Pancreas (tissue), 10 donors: ENCODE measurements around the gene LRRC55. TPM values are rescaled to one million over a fixed set of nuclear protein-coding genes. Genes with fewer than 3 reads are reported as not detected.

Experiments used
- ATAC-seq, 4 donors: fragments of 200-7000 bp; cut with Tn5 transposase; one replicate each; pipeline versions ENCODE4 v1.8.0 to v1.9.1; 2020; ENCODE audit warnings: mild to moderate bottlenecking in 4 of 4, moderate library complexity in 4 of 4
- DNase-seq, 6 donors: peaks; one replicate each; pipeline ENCODE4 v3.0.0-alpha.2; 2020
- FAIRE-seq: peaks from 2 replicates; lab custom pipeline; 2012; peaks lifted over from hg19 to GRCh38; lab: Jason Lieb, UNC
- H3K27ac ChIP-seq, 4 donors: fragments of 200-600 bp; sonication (generic); 1 replicate in 3 of 4; 2 replicates in 1 of 4; pipeline versions ENCODE4 v1.5.0 to v1.8.0; 2020
- H3K27me3 ChIP-seq, 4 donors: fragments of 200-600 bp; one replicate each; pipeline ENCODE4 v1.8.0; 2021
- H3K36me3 ChIP-seq, 3 donors: fragments of 200-600 bp; sonication (generic) in 1 of 3; one replicate each; pipeline versions ENCODE4 v1.5.0 to v1.8.0; 2020 to 2021
- H3K4me1 ChIP-seq, 3 donors: fragments of 200-600 bp; one replicate each; pipeline ENCODE4 v1.8.0; 2021
- H3K4me3 ChIP-seq, 4 donors: fragments of 200-600 bp; sonication (generic) in 2 of 4; one replicate each; pipeline versions ENCODE4 v1.5.0 to v1.8.0; 2020 to 2021
- H3K9me3 ChIP-seq, 4 donors: fragments of 200-600 bp; one replicate each; pipeline ENCODE4 v1.8.0; 2021
- CTCF ChIP-seq, 4 donors: fragments of 200-600 bp; sonication (generic) in 3 of 4; IDR thresholded peaks; one replicate each; pipeline versions ENCODE4 v1.5.0 to v1.8.0; 2021; ENCODE audit warnings: antibody characterized with exemption in 4 of 4
- WGBS, 2 donors: extraction: QIAGEN DNeasy Blood & Tissue Kit; methylation state at CpG; one replicate each; pipeline ENCODE4 v1.1.7; 2013; 5-methylcytosine and 5-hydroxymethylcytosine counted together
- intact Hi-C, 3 donors: fragments of 100-400 bp; cut with DNase I; formaldehyde crosslinking; loops; one replicate each; pipeline versions ENCODE4 v1.11.1 to v1.14.2; 2022
- polyA plus RNA-seq, 2 donors: library from polyadenylated mRNA; stranded (reverse); fragments of 200-250 nt; gene quantifications; one replicate each; pipeline ENCODE4 v1.2.3, GENCODE V29; 2013
- total RNA-seq, 6 donors: library from RNA; stranded (reverse); fragmentation: NEBNext Ultra II Directional in 4 of 6; extraction: Animal tissue kit (Norgen Biotek cat#: 25700) in 4 of 6; gene quantifications; one replicate each; pipeline versions ENCODE4 v1.2.1 to v1.2.4, GENCODE V29; 2021 to 2023
- donor health status: healthy with polysubstance abuse.
- donor health status: DM: no; HTN: no; CAD: no; lungs with moderate emphysema.
- donor health status: DM: no; HTN: no; CAD: no.
- donor health status: control.
- donor health status: control.
- donor health status: Bipolar disorder and iron deficiency.
- donor health status: DM: yes; HTN: yes; CAD: no.
- donor health status: DM: no; HTN: no; CAD: no.
- donor health status: DM: no; HTN: no; CAD: no.
- donor health status: DM: yes; HTN: yes; CAD: no.

LRRC55 gene
- total and polyA plus RNA-seq, 8 donors, result 0.03 to 1.2 (median 0.08) TPM

GRCh38 chr11:57155400-57155799 lies 26.4 kb upstream of the LRRC55 start:
- no peak for TF ChIP-seq CTCF (IDR thresholded peaks at IDR 0.05)
- H3K4me1 ChIP-seq, result no peaks in the 10 kb centered on the region
- H3K36me3 ChIP-seq, result no peaks in the 10 kb centered on the region
- DNase-seq (no peak), FAIRE-seq (no peak), ATAC-seq (peak in 1 of 4 donors; percentile 11)
- intact Hi-C loops, result no loop called here
- no peak overlapping the region for H3K4me3 ChIP-seq
- 50 to 82% methylated on average over 1 of the region's 1 CpG for WGBS, 2 donors
- peaks cover 0 to 4% (median 0%) of the 10 kb centered on the region in 4 donors for H3K27me3 ChIP-seq
- no peaks in the 10 kb centered on the region for H3K9me3 ChIP-seq
- H3K27ac ChIP-seq, result no peak overlapping the region

GRCh38 chr11:57155838-57156607 lies 25.7 kb upstream of the LRRC55 start:
- ATAC-seq, result no peak
- Histone ChIP-seq H3K36me3 (no peaks in the 10 kb centered on the region), H3K4me1 (no peaks in the 10 kb centered on the region), H3K27ac (no peak overlapping the region), H3K27me3 (peaks cover 0 to 4% (median 0%) of the 10 kb centered on the region in 4 donors), H3K9me3 (no peaks in the 10 kb centered on the region), H3K4me3 (no peak overlapping the region)
- WGBS, 2 donors, result 56 to 61% methylated on average over 10 of the region's 10 CpGs
- TF ChIP-seq CTCF (IDR thresholded peaks at IDR 0.05), result no peak
- intact Hi-C loops, result no loop called here
- FAIRE-seq, result no peak
- no peak for DNase-seq

GRCh38 chr11:57156928-57157327 lies 24.8 kb upstream of the LRRC55 start:
- FAIRE-seq (no peak), ATAC-seq (no peak), DNase-seq (no peak)
- TF ChIP-seq CTCF (IDR thresholded peaks at IDR 0.05), result no peak
- no peak overlapping the region for H3K27ac ChIP-seq
- intact Hi-C loops, result no loop called here
- no peak overlapping the region for H3K4me3 ChIP-seq
- no peaks in the 10 kb centered on the region for H3K9me3 ChIP-seq
- WGBS, 2 donors, result 75 to 83% methylated on average over 4 of the region's 4 CpGs
- H3K4me1 ChIP-seq, result no peaks in the 10 kb centered on the region
- no peaks in the 10 kb centered on the region for H3K36me3 ChIP-seq
- peaks cover 0 to 4% (median 0%) of the 10 kb centered on the region in 4 donors for H3K27me3 ChIP-seq

GRCh38 chr11:57157624-57158023 lies 24.1 kb upstream of the LRRC55 start:
- Histone ChIP-seq H3K4me3 (no peak overlapping the region), H3K4me1 (no peaks in the 10 kb centered on the region), H3K9me3 (no peaks in the 10 kb centered on the region), H3K36me3 (no peaks in the 10 kb centered on the region), H3K27me3 (peaks cover 0 to 4% (median 0%) of the 10 kb centered on the region in 4 donors), H3K27ac (no peak overlapping the region)
- FAIRE-seq, result no peak
- 45 to 65% methylated on average over 3 of the region's 3 CpGs for WGBS, 2 donors
- ATAC-seq, result no peak
- intact Hi-C loops, result no loop called here
- DNase-seq, result no peak
- no peak for TF ChIP-seq CTCF (IDR thresholded peaks at IDR 0.05)

- WGBS, 2 donors, result 63 to 69% methylated on average over 5 of the region's 5 CpGs
- ATAC-seq (no peak), FAIRE-seq (no peak), DNase-seq (no peak)
- Histone ChIP-seq H3K27ac (no peak overlapping the region), H3K9me3 (no peaks in the 10 kb centered on the region), H3K4me1 (no peaks in the 10 kb centered on the region), H3K36me3 (no peaks in the 10 kb centered on the region), H3K4me3 (no peak overlapping the region), H3K27me3 (peaks cover 0 to 4% (median 0%) of the 10 kb centered on the region in 4 donors)
- no peak for TF ChIP-seq CTCF (IDR thresholded peaks at IDR 0.05)
- intact Hi-C loops, result no loop called here
These were observed 23.6 kb upstream of the LRRC55 start for GRCh38 chr11:57158180-57158579.
